Epithelial cell of proximal tubule (primary cell): ENCODE data around the gene EDDM13. TPM values are rescaled to one million over a fixed set of nuclear protein-coding genes. Genes with fewer than 3 reads are reported as not detected.

Experiments
- DNase-seq: peaks from one replicate; pipeline ENCODE4 v3.0.0-alpha.2; 2011; ENCODE audit warnings: low read depth
- H3K4me3 ChIP-seq: 2 replicates; pipeline ENCODE4 v1.5.1; 2011; ENCODE audit warnings: low read depth, mild to moderate bottlenecking, low read length
- CTCF ChIP-seq: conservative IDR thresholded peaks from 2 replicates; pipeline ENCODE4 v1.5.1; 2012; ENCODE audit warnings: low read depth, mild to moderate bottlenecking, low read length
- total RNA-seq: library from RNA; depleted of rRNA; stranded (reverse); fragments of >200 nt; gene quantifications from 2 replicates; pipeline ENCODE4 v1.2.3, GENCODE V29; 2015

The EDDM13 gene
- total RNA-seq, 1 donor from 2014 or later, result not detected

- TF ChIP-seq CTCF, result no peak
- no peak for DNase-seq
- no peak overlapping the region for H3K4me3 ChIP-seq
Measured at GRCh38 chr19:56295531-56296455, 23.2 kb downstream of the EDDM13 start.

GRCh38 chr19:56297010-56297409 lies 24.5 kb downstream of the EDDM13 start:
- DNase-seq, result no peak
- TF ChIP-seq CTCF, result no peak
- no peak overlapping the region for H3K4me3 ChIP-seq

GRCh38 chr19:56299688-56300087 lies 27.1 kb downstream of the EDDM13 start:
- no peak for DNase-seq

GRCh38 chr19:56301155-56301554 lies 28.6 kb downstream of the EDDM13 start:
- H3K4me3 ChIP-seq, result no peak overlapping the region
- no peak for DNase-seq
- TF ChIP-seq CTCF, result no peak

More at GRCh38 chr19:56299688-56300087, 27.1 kb downstream of the EDDM13 start:
- no peak for TF ChIP-seq CTCF
- no peak overlapping the region for H3K4me3 ChIP-seq

GRCh38 chr19:56301886-56302620 lies 29.5 kb downstream of the EDDM13 start:
- no peak overlapping the region for H3K4me3 ChIP-seq
- no peak for TF ChIP-seq CTCF
- DNase-seq, result no peak

- no peak overlapping the region for H3K4me3 ChIP-seq
- DNase-seq, result no peak
- no peak for TF ChIP-seq CTCF
Measured at GRCh38 chr19:56304243-56304642, 31.7 kb downstream of the EDDM13 start.
